Stimulated activated naive CD4-positive, alpha-beta T cell (primary cell): Measurements from ENCODE around the gene MRAP.

Experiments
- DNase-seq, 6 experiments: peaks; one replicate each; lab custom pipeline; 2025; lab: John Stamatoyannopoulos, UW

MRAP gene

DNA sequence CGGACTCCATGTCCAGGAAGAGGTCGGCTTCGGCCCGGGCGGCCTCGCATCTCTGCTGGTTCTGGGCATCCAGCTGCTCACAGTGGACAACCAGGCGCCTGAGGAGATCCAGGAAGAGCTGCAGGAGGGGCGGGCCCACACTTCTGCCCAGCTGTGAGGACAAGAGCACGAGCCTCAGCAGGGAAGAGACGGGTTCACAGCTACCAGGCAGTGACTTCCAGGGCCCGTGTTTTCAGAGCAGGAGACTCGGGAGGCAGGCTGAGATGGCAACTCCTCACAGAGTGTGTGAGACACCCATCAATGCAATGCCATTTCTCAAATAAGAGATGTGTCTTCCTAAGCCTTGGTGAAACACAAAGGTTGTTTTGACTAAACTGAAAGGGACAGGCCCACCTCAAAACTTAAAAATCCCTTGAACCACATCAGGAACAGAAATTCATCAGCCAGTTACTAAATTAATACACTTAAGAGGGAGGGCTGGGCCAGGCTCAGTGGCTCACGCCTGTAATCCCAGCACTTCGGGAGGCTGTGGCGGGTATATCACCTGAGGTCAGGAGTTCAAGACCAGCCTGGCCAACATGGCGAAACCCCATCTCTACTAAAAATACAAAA, 50.8 kb downstream of the MRAP start:
- no peak for DNase-seq

DNA sequence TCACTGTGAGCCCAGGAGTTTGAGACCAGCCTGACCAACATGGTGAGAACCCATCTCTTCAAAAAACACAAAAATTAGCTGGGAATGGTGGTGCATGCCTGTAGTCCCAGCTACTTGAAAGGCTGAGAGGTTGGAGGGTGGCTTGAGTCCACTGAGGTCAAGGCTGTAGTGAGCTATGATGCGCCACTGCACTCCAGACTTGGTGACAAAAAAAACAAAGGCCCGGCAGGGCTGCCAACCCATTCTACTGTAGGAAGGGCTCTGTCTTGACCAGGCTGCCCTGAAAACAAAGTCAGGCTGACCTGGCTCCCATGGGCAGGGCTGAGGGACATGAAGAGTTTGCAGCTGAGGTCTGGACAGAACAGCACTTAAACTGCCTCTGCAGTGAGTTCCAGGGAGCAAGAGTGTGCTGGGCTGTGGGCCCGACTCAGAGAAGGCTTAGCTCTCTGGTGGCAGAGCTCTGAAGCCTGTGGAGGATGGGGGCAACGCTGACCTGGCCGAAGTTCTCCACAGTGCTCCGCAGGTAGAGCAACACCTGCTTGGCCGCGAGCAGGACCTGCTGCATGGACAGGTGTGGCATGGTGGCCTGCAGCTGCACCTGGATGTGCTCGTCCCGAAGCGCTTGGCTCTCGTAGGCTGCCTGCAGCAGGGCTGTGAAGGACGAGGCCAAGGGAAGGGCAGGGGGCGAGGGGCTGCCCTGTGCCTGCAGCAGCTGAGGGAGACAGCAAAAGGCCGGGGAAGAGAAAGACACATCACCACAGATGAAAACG, 51.7 kb downstream of the MRAP start:
- no peak for DNase-seq

DNA sequence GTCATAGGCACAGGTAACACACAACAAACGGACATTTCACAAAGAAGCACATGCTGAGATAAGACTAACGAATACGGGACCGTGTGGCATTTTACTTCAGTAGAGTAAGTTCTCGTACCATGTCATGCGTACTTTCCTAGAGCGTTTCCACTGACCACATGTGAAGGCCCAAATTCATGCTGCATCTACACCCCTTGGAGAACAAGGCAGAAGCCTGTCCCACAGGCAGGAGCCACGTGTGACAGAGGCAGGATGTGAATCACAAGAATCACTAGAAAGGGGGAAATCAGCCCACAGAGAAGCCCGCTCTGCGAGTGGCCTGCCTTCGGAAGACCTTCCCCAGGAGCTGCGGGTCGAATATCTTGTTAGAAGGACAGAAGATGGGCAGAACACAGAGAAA, 52.3 kb downstream of the MRAP start:
- no peak for DNase-seq

DNA sequence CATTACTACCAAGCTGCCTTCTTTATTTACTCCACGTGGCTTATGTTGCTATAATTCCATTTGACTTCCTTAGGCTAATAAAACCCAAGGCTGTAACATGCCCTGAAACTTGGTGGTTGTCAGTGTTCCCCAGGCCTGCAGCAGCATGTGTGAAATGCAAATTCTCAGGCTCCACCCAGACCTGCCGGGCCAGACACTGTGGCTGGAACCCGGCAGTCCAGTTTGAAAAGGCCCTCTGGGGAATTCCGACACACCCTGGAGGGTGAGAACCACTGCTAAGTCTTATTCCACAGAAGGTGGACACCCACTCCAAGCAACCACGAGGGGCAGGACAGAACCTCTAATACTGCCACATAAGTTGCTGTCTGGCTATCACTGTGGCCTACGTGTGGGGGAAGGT, 52.8 kb downstream of the MRAP start:
- DNase-seq, result no peak

DNA sequence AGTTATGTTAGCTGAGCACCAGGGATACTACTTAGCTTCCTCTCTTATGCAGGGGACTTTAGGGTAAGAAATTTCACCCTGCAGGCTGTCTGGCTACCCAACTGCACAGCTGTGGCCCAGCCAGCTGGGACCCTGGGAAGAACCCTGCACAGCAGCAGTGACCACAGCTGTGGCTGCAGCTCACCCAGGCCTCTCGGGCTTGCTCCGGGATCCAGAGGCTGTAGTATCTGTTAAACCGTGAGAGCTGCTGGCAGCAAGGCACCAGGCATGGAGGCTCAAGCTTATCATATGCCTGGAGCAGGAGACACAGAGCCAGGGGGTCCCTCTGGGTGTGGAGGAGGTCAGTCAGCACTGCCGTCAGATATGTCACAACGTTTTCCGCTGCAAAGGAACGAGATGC, 53.9 kb downstream of the MRAP start:
- no peak for DNase-seq

DNA sequence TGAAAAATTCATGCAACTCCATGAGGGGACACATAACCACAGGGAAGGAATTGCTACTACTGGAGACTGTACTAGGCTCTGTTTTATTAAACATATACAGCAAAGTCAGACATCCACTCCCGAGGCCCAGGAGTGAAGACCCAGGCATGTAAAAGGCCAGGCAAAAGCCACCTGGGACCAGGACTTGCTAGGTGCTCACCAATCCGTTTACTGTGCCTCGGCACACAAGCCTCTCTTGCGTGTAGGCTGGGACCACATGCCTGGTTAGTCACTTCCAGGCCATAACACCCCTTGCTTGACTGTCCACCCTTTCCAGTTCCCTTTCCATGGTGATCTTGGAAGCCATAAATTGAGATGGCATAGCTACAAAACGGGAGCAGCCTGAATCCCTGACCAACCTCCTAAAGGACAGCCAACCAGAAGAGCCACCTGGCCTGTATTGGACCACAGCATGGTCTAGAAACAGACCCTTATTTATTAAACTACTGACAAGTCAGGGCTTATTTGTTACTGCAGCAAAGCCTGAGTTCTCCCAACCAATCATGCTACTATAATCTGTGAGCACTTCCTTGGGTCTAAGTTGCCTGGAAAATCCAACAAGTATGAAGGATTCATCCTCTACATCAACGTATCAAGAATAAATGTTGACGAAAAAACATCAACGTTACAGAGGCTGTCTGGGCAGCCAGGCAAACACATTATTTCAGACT, 54.5 kb downstream of the MRAP start:
- no peak for DNase-seq

DNA sequence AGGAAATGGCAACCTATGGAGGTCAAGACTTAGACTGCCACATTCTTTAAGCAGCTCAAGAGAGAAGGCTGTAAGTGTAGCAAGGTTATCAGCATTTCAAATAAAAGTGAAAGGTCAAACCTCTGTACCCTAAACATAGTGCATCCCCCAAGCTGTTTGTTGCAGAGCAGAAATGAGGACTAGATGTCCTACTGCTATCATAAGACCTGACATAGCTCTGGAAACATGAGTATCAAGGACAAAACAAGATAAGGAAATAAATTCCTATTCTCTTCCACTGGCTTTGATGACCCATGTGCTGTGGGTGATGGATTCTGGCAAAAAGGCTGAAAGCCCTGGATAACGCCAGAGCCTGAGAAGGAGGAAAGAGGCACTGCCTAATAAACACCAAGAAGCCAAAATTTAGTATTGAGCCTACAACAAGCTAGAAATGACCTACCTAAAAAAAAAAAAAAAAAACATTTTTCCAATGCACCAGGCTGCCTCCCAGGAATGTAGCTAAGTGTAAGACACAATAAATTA, 58.3 kb downstream of the MRAP start:
- DNase-seq, result no peak

DNA sequence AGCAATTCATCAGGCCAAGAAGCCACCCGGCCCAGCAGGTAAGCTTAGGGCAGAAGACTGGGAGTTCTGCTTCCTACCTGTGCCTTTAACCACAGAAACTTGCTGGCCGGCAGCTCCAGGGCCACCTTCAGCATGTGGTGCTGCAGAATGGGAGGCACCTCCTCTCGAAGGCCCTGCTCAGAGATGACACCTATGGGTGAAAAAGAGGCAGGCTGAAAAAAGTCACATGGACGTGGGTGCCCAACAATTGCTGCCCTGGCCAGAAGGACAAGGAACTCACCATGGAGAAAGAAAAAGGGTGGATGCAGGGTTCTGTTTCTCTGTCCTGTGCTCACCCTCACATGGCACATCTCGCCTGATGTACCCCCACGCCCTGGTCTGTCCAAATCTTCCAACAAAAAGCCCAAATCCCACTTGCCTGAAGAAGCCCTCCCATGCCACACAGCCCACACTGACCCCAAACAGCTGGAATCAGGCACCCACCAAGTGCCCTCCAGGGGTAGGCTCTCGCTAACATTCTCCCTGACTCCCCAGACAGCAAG, 61.1 kb downstream of the MRAP start:
- DNase-seq, result no peak

DNA sequence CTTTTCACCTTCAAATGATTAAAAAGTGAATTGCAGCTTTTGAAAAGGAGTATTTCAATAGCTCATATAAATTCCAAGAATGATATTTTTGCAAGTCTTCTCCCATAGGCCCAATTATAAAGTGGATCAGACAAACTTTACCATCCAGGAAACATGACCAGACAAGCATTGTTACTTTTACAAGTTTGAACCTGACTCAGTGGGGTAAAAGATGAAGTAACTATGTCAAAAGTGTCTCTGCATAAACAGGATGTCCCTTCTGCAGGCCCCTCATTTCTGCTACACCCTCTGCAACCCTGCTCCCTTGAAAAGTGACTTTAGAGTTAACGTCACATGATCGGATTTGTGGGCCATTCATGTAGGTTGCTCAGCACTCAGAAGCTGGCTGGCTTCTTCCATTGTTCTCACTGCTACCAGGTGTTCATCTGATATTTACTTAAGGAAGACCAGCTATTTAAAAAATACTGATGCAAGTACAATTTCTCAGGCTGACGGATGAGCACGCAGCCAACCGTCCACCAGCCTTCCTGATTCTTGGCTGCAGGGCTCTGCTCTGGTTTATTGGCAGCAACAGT, 61.8 kb downstream of the MRAP start:
- no peak for DNase-seq
